Esophagus mucosa (tissue), 1 donor: ENCODE data around the gene FAM98B. TPM values are rescaled to one million over a fixed set of nuclear protein-coding genes. Genes with fewer than 3 reads are reported as not detected.
A peak's percentile ranks its signal among the peaks of the same experiment; 100 is the strongest.

Source experiments
- ATAC-seq: fragments of 200-7000 bp; cut with Tn5 transposase; one replicate; pipeline ENCODE4 v1.9.1; 2020
- total RNA-seq: library from RNA; stranded (reverse); gene quantifications from one replicate; pipeline ENCODE4 v1.2.4, GENCODE V29; 2023
- donor health status: DM: yes; HTN: yes; CAD: no.

Gene FAM98B
- total RNA-seq, 1 donor from 2014 or later: 8.9 TPM

DNA sequence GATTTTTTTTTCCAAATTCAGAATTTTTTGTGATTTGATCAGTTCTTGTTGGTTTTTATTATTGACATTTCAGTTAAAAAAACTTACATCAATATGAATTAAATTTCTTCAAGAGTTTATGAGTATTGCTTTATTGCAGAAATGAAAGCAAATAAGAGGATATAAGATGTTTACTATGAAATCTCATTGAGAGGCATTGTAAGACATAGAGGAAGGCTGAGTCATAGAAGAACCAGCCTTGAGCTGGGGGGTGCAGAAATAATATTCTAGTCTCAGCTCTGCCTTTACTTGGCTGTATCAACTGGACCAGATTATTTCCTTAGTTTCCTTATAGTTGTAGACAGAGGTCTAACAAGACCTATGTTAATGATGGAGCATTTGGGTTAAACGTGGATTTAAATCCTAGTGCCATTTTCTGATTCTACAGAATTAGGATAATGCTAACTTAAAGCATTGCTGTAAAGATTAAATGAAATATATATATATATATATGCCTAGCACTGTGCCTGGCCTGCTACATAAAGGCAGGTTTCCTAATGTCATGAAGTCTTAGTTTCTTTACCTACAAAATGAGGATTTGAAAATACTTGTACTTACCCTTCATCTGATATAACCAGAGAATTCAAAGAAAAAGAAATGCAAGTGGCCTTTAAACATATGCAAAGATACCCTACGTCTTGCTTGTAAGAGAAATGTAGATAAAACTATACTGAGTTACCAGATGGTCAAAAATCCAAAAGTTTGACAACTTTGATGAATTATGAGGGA is 7.3 kb downstream of the FAM98B start:
- ATAC-seq: no peak

DNA sequence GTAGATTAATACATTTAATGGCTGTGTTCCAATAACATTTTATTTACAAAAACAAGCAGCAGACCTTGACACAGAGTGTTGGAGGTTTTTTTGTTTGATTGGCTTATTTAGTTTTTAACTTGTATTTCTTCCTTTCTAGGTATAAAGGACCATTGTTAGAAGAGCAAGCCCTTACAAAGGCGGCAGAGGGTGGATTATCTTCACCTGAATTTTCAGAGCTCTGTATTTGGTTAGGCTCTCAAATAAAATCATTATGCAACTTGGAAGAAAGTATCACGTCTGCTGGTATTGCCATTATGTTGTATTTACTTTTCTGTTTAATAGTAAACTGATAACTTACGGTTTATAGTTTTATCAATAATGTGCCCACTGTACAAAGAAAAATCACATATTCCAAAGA is 10.0 kb downstream of the FAM98B start:
- no peak for ATAC-seq

DNA sequence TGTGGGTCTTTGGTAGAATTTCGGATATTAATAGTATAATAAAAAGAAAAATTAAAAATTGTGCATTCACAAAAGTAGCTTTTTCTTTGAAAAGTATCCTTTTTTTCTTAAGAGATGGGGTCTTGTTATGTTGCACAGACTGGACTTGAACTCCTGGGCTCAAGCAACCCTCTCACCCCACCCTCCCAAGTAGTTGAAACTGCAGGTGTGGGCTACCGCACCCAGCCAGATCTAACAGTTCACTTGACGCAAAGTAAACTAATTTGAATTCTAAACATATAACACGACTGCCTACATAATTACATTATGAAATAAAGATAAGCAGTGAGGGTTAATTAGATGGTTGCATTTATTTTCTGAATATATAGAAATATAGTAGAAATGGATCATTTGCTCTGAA is 10.7 kb downstream of the FAM98B start:
- ATAC-seq: no peak

GRCh38 chr15:38470816-38471215 is 16.9 kb downstream of the FAM98B start:
- ATAC-seq: no peak

GRCh38 chr15:38471974-38472373 is 18.0 kb downstream of the FAM98B start:
- no peak for ATAC-seq

GRCh38 chr15:38474155-38474757 is 20.3 kb downstream of the FAM98B start:
- peak; percentile 98 for ATAC-seq

DNA sequence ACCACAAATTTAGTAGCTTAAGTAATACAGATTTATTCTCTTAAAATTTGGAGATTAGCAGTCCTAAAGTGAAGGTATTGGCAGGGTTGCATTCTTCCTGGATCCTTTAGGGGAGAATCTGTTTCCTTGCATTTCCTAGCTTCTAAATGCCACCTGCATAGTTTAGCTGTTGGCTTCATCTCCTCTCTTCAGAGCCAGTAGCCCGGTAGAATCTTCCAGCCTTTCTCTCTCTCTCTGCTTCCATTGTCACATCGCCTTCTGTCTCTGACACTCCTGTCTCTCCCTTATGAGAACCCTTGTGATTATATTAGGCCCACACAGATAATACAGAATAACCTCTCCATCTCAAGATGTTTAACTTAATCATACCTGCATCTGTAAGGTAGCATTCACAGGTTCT is 21.4 kb downstream of the FAM98B start:
- no peak for ATAC-seq

DNA sequence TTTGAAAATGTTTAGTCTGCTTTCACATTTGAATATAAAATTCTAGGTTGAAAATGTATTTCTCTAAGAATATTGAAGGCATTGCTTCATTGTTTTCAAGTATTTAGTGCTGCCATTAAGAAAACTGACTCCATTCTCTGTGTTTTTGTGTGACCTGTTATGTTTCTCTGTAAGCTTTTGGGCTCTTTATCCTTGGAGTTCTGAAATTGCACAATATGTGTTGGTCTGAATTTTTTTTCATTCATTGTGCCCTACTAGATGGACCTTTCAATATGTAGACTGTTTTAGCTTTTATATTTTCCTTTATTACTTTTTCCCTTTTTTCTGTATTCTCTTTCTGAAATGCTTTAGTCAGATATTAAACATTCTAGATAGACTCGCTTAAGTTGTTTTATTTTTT is 22.2 kb downstream of the FAM98B start:
- ATAC-seq: no peak

GRCh38 chr15:38477637-38478036 is 23.7 kb downstream of the FAM98B start:
- no peak for ATAC-seq

DNA sequence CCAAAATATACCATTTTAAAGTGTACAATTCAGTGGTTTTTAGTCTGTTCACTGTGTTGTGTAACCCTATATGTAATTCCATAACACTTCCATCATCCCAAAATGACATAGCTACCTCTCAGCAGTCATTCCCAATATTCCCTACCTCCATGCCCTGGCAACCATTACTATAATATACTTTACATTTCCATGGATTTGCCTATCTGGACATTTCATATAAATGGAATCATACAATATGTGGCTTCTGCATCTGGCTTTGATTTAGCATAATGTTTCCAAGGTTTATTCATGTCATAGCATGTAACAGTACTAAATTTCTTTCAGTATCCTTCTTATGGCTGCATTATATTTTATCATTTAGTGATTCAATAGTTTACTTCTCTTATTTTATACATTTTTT is 25.3 kb downstream of the FAM98B start:
- ATAC-seq: no peak

- ATAC-seq: no peak
These were observed 25.8 kb downstream of the FAM98B start for GRCh38 chr15:38479756-38480155.

GRCh38 chr15:38481113-38481512 is 27.2 kb downstream of the FAM98B start:
- no peak for ATAC-seq

- no peak for ATAC-seq
These were observed 27.8 kb downstream of the FAM98B start for GRCh38 chr15:38481761-38482160.

GRCh38 chr15:38482572-38482971 is 28.6 kb downstream of the FAM98B start:
- ATAC-seq: no peak

DNA sequence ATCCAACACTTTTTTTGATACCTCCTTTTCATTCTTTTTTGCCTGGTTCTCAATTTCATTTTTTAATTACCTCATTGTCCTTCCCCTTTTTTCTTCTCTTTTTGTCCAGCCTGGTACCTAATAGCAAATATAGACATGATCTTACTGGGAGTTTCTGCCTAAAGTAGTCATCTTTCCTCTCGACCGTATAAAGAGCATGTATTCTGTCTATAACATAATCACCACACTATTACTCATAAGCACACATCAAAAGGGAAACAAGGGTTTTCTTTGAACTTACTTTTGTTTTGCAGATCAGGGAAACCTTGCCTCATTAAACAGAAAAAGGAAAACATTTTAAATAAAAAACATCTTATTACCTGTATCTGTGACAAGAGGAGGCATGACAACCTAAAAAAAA is 33.0 kb downstream of the FAM98B start:
- no peak for ATAC-seq

DNA sequence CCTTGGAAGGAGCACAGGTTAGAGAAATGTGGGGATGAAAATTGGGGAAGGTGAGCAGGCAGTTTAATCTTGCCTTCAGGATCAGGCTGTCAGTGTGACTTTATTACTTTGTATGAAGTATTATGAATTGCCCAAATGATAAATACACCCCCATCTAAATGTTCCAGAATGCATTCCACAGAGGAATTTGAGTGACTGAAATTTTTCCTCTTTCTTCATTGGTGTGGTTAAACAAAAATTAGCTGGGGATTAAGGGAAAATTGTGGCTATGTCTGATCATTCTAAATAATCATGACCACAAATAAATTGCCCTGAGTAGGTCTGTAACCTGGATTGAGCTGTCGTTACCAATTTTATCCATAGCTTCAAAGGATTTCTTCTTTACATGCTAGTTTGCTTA is 33.5 kb downstream of the FAM98B start:
- ATAC-seq: no peak

GRCh38 chr15:38490242-38490922 is 36.5 kb downstream of the FAM98B start:
- no peak for ATAC-seq

DNA sequence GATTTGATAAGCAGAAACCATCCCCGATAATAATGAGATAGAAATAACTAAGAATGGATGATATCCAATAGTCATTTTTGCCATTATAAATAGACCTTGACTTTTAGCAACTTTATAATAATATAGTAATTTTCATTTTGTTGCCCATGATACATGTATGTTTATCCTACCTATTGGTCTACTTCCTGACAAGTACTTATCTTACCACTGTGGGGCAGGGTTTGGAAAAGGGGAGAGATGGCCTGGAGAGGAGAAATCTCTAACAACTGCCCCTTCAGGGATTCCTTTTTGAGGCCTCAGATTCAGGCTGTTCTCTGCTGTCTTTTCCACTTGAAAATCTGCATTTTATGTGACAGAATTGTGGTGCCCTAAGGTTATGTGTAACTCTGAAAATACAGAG is 42.2 kb downstream of the FAM98B start:
- no peak for ATAC-seq

GRCh38 chr15:38499651-38500050 is 45.7 kb downstream of the FAM98B start:
- ATAC-seq: no peak

GRCh38 chr15:38503496-38503895 is 49.6 kb downstream of the FAM98B start:
- ATAC-seq: no peak

DNA sequence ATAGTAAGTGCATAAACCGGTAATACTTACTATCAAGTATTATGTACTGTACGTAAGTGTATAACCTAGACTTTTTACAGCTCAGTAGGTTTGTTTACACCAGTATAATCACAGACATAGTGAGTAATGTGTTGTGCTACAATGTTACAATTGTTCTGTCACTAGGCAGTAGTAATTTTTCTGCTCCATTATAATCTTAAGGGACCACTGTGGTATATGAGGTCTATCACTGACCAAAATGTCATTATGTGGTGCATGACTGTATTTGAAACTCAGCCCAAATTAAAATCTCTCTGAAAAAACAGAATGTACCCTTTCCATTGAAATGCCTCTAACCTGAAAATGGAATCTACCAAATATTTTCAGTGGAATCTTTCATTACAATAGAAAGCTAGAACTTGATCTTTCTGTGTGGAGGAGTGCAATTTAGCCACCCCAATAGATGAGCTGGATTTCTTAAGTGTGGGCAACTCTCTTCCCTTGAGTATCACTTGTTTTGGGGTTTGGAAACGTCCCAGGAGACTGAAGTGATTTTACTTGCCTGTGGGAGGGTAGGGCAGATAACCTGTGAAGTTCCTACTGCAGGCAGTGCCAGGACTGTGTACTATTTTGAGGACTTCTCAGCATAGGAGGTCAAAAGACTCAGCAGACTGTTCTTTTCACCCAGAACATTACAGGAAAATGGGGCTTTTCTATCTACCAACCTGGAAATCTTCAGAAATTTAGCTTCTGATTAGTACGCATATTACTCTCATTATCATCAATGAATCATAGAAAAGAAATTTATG is 50.9 kb downstream of the FAM98B start:
- ATAC-seq: no peak

DNA sequence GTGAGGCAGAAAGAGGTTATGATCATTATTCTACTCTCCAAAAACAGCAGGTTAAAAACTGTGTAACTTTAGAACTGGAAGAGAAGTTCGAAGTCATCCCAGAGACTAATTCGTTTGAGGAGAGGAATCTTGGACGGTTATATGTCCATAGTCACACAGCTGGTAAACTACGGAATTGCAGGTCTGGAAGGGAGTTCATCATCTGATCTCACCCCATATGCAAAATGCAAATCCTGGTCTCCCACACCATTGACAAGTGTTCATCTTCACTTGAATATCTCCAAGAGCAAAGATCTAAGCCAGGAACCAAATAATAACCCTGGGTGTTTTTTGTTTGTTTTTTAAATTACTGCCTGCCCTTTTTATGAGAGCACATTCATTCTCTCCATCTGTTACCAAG is 53.1 kb downstream of the FAM98B start:
- no peak for ATAC-seq

- ATAC-seq: peak; percentile 14
These were observed 53.6 kb downstream of the FAM98B start for GRCh38 chr15:38507570-38507969.
